Left kidney (tissue), 8 donors: ENCODE data around the gene ZDHHC9. TPM values are rescaled to one million over a fixed set of nuclear protein-coding genes. Genes with fewer than 3 reads are reported as not detected.
"Not testable (repeated sequence)": the region's sequence is repeated elsewhere in the genome, so short reads cannot be mapped to it uniquely, and the experiment has no call there.

Source experiments
- DNase-seq: peaks from one replicate; pipeline ENCODE4 v3.0.0-alpha.2; 2013
- long read RNA-seq, 8 donors: transcript quantifications; one replicate each; lab custom pipeline, GENCODE V29; 2026
- polyA plus RNA-seq: library from polyadenylated mRNA; unstranded; fragments of 120-200 nt; gene quantifications from one replicate; pipeline ENCODE4 v1.2.1, GENCODE V29; 2013; ENCODE audit not compliant: insufficient read length

The ZDHHC9 gene
- 48.6 TPM for polyA plus RNA-seq
- long read RNA-seq, donor 1, full-length matches to known transcripts = 10 of 10 reads
- long read RNA-seq, donor 1, partial matches to known transcripts = 0 of 10 reads
- long read RNA-seq, donor 1, other reads (novel, unspliced or antisense) = 0 of 10 reads
- long read RNA-seq, donor 2, full-length matches to known transcripts = 8 of 8 reads
- long read RNA-seq, donor 2, partial matches to known transcripts = 0 of 8 reads
- long read RNA-seq, donor 2, other reads (novel, unspliced or antisense) = 0 of 8 reads
- long read RNA-seq, donor 3, full-length matches to known transcripts = 6 of 16 reads
- long read RNA-seq, donor 3, partial matches to known transcripts = 10 of 16 reads
- long read RNA-seq, donor 3, other reads (novel, unspliced or antisense) = 0 of 16 reads
- long read RNA-seq, donor 4 = 0 reads
- long read RNA-seq, donor 5, full-length matches to known transcripts = 14 of 14 reads
- long read RNA-seq, donor 5, partial matches to known transcripts = 0 of 14 reads
- long read RNA-seq, donor 5, other reads (novel, unspliced or antisense) = 0 of 14 reads
- long read RNA-seq, donor 6, full-length matches to known transcripts = 8 of 8 reads
- long read RNA-seq, donor 6, partial matches to known transcripts = 0 of 8 reads
- long read RNA-seq, donor 6, other reads (novel, unspliced or antisense) = 0 of 8 reads
- long read RNA-seq, donor 7, full-length matches to known transcripts = 8 of 8 reads
- long read RNA-seq, donor 7, partial matches to known transcripts = 0 of 8 reads
- long read RNA-seq, donor 7, other reads (novel, unspliced or antisense) = 0 of 8 reads
- long read RNA-seq, donor 8, full-length matches to known transcripts = 5 of 5 reads
- long read RNA-seq, donor 8, partial matches to known transcripts = 0 of 5 reads
- long read RNA-seq, donor 8, other reads (novel, unspliced or antisense) = 0 of 5 reads

- DNase-seq = peak; percentile 84
Observed at GRCh38 chrX:129843459-129844306, at the start of gene ZDHHC9. Gene ZDHHC9 (minus strand): TSS chrX:129843886. CDS start chrX:129841945, 1,941 bp downstream.

- DNase-seq = no peak
Observed at GRCh38 chrX:129877401-129877800, 33.7 kb upstream of the ZDHHC9 start.

- DNase-seq = no peak
Observed at GRCh38 chrX:129876771-129877305, 33.2 kb upstream of the ZDHHC9 start.

- no peak for DNase-seq
Observed at GRCh38 chrX:129875669-129876068, 32.0 kb upstream of the ZDHHC9 start.

- DNase-seq = no peak
Observed at GRCh38 chrX:129872524-129872923, 28.8 kb upstream of the ZDHHC9 start.

- DNase-seq = not testable (repeated sequence)
Observed at GRCh38 chrX:129866321-129866720, 22.6 kb upstream of the ZDHHC9 start.

- DNase-seq = not testable (repeated sequence)
Observed at GRCh38 chrX:129859134-129859533, 15.4 kb upstream of the ZDHHC9 start.

GRCh38 chrX:129851825-129852224 lies 8.1 kb upstream of the ZDHHC9 start:
- not testable (repeated sequence) for DNase-seq

- DNase-seq = no peak
Observed at GRCh38 chrX:129846716-129847115, 3.0 kb upstream of the ZDHHC9 start.

GRCh38 chrX:129845616-129846190 lies 2.0 kb upstream of the ZDHHC9 start:
- DNase-seq = no peak

GRCh38 chrX:129843209-129843458 lies 552 bp downstream of the ZDHHC9 start:
- no peak for DNase-seq

GRCh38 chrX:129842510-129843208 lies 1.0 kb downstream of the ZDHHC9 start:
- peak; percentile 11 for DNase-seq

GRCh38 chrX:129840344-129840743 lies 3.3 kb downstream of the ZDHHC9 start:
- DNase-seq = no peak

GRCh38 chrX:129836827-129837226 lies 6.9 kb downstream of the ZDHHC9 start:
- no peak for DNase-seq

GRCh38 chrX:129833153-129833990 lies 10.3 kb downstream of the ZDHHC9 start:
- DNase-seq = no peak

- DNase-seq = no peak
Observed at GRCh38 chrX:129831091-129831885, 12.4 kb downstream of the ZDHHC9 start.

- DNase-seq = no peak
Observed at GRCh38 chrX:129830494-129830893, 13.2 kb downstream of the ZDHHC9 start.

GRCh38 chrX:129825746-129826505 lies 17.8 kb downstream of the ZDHHC9 start:
- no peak for DNase-seq
